GM12872 (cell line): ENCODE data around the gene PCNT.

Experiments used
- TF ChIP-seq, protein P1 (sequence below): IDR thresholded peaks from 3 replicates; pipeline ENCODE4 v1.5.1; 2011; ENCODE audit warnings: low read depth, mild to moderate bottlenecking, low read length, moderate library complexity; ENCODE audit not compliant: insufficient read depth

PCNT gene

DNA sequence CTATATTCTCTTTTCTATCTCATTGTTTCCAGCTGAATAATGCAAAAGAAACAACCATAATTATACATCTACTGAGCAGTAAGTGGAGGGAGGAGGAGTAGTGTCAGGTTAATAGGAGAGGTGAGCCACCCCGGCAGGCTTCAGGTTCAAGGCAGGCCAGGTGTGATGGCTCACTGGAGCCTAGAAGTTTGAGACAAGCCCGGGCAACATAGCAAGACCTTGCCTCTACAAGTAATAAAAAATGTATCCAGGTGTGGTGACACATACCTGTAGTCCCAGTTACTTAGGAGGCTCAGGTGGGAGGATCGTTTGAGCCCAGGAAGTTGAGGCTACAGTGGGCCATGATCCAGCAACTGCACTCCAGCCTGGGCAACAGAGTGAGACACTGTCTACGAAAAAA lies 132.8 kb downstream of the PCNT start:
- TF ChIP-seq, protein P1, sequence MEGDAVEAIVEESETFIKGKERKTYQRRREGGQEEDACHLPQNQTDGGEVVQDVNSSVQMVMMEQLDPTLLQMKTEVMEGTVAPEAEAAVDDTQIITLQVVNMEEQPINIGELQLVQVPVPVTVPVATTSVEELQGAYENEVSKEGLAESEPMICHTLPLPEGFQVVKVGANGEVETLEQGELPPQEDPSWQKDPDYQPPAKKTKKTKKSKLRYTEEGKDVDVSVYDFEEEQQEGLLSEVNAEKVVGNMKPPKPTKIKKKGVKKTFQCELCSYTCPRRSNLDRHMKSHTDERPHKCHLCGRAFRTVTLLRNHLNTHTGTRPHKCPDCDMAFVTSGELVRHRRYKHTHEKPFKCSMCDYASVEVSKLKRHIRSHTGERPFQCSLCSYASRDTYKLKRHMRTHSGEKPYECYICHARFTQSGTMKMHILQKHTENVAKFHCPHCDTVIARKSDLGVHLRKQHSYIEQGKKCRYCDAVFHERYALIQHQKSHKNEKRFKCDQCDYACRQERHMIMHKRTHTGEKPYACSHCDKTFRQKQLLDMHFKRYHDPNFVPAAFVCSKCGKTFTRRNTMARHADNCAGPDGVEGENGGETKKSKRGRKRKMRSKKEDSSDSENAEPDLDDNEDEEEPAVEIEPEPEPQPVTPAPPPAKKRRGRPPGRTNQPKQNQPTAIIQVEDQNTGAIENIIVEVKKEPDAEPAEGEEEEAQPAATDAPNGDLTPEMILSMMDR: no peak

DNA sequence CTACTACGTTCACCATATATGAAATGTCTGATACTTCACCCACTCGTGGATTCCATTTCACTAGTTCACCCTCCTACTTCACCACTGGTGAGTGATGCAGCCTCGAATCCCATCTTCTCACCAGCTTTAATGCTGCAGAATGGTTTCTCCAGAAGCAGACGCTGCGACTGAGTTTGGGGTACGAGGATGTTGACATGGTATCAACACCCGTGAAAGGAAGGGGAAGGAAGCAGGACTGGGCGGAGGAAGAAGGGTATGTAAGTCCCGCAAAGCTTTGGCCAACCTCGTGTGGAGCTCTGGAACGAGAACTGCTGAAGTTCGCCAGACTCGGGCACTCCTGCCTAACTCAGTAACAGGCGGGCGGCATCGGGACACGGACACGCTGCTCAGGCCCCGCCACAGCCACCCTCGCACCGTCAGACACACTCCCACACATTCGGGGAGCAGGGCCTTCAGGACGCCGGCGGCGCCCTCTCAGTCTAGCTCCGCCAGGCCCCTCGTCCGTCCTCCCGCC lies 133.9 kb downstream of the PCNT start:
- TF ChIP-seq, protein P1: no peak

DNA sequence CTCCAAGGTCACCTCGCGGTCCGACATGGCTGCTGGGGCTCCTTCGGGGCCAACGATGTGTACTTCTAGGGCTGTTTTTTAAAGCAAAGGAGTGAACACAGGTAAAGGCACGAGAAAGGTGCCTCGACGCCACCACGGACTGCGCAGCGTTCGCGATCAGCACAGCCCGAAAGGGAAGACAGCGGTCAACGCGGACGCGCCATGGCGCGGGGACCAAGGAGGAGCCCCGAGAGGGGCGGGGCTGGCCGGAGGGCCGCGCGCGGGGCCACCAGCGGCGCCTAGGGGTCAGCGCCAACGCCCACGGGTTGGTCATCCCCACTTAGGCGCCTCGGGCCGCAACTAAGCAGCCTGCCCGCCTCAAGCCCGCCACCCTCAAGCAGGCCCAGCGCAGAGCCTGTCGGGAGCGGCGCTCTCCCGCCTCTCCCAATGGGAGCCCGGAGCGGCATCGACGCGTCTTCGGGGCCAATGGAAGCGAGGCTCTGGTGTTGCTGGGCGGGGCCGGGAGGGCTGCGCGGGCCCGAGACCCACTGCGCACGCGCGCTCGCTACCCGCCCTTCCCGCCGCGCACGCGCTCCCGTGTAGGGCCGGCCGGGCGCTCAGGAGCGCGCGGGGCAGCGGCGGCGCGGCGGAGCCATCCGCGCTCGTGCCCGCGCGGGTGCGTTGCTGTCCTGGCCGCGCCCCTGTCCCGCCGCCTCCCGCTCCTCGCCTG lies 134.5 kb downstream of the PCNT start, which contains the start of gene DIP2A:
Gene DIP2A, plus strand, starts transcription at position 577 of the 709 bp plus-strand sequence. CDS start 241 bp downstream, outside the sequence.
- TF ChIP-seq, protein P1: 0 out of 3 replicates have a peak, but pooled peaks have one; percentile 11

DNA sequence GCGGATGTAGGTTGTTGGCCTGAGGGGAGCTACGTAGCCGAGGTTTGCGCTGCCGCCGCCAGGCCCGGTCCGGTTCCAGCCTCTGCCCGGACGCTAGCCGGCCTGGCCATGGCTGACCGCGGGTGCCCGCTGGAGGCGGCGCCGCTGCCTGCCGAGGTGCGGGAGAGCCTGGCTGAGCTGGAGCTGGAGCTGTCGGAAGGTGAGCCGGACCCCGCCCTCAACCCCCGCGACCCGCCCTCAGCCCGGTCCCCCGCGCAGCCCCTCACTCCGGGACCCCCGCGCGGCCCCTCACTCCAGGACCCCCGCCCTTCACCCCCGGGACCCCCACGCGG lies 135.0 kb downstream of the PCNT start:
- TF ChIP-seq, protein P1: no peak

DNA sequence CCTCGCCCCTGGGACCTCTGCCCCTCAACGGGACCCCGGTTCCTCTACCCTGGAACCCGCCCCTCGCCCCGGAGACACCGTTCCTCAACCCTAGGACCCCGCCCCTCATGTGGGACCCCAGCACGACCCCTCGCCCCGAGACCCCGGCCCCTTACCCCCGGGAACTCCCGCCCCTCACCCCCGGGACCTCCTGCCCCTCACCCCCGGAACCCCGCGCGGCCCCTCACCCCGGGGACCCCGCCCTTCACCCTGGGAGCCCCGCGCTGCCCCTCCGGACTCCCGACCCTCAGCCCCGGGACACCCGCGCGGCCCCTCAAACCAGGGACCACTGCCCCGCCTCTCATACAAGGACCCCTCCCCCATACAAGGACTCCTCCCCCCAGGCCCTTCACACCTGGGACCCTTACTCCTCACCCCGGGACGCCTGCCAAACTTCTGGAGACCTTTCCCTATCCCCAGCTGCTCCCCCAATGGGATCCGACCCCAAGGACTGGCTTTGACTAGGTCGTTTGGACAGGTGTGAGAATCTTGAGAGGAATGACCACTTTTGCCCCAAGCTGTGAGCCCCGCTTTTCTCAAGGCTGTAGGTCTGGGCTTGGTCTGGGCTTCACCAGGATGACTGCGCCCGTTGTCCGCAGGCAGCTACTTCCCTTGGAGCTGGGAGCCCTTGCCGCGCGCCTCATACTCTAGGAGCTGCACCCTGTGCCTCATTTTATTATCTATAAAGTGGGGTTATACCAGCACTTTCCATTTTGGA lies 135.6 kb downstream of the PCNT start:
- TF ChIP-seq, protein P1: no peak

DNA sequence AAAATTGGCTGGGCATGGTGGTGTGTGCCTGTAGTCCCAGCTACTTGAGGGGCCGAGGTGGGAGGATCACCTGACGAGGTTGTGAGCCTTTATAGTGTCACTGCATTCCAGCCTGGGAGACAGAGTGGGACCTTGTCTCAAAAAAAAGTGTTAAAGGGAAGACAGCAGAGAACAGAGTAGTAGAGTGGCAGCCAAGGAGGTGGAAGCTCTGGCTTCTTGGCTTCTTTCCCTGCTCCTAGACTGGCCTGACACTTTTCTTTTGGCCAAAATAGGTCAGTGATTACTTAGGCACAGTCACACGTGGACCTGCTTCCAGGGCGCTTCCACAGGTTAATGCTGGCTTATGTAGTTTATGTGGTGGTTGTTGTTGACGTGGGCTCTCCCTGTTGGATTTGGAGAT lies 138.0 kb downstream of the PCNT start:
- TF ChIP-seq, protein P1: no peak

DNA sequence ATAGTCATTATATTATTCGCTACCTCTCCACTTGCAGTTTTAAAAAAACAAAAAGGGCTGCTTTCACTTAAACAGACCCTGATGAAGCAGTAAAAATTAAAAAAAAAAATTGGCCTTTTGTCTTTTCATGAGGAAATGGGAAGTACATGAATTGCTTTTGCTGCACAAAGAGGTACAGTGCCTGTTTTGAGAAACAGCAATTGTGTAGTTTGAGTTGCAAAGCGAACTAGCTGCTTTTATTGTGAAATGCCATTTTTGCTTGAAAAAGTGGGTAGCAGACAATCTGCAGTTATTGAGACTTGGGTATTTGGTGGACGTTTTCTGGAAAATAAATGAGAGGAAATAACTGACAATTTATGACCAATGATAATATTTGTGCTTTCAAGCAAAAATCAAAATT lies 141.7 kb downstream of the PCNT start:
- TF ChIP-seq, protein P1: no peak
